ENCODE results near the gene CHST9. TPM values are rescaled to one million over a fixed set of nuclear protein-coding genes. Genes with fewer than 3 reads are reported as not detected.

CHST9 gene
- total RNA-seq, 1 donor from 2014 or later, result 2.0 TPM

- peak overlapping the region; percentile 36 for H3K27ac ChIP-seq (replicated peaks)
- no peaks in the 10 kb centered on the region for H3K9me3 ChIP-seq (replicated peaks)
- TF ChIP-seq CTCF (IDR thresholded peaks at IDR 0.05; ENCODE audit: borderline replicate concordance), result no peak
- H3K36me3 ChIP-seq, result no peaks in the 10 kb centered on the region
- no peak for DNase-seq
- H3K27me3 ChIP-seq (ENCODE audit: low read depth), result peaks cover 8% of the 10 kb centered on the region
- peaks cover 12% of the 10 kb centered on the region for H3K4me1 ChIP-seq
- intact Hi-C loops (cut with micrococcal nuclease), result no loop called here
- peak overlapping the region; percentile 72 for H3K4me3 ChIP-seq
These were observed 738 bp downstream of the CHST9 start for GRCh38 chr18:27184115-27185024.

DNA sequence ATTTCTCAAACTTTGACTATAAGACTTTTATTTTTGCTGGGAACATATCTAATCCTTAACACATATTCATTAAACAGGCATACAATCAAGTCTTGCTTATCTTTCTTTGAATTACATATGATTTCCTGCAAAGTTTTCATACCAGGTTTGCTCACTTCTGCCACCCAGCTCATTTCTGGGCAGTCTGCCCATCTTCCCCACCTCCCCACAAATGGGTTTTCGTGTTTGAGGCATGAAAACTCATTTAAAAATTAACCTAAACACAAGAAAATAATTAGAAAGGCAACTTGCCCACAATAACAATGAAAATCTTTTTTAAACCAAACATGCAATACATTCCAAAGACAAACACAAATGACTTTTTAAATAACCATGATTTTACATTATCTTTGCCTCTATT, 3.4 kb downstream of the CHST9 start:
- Histone ChIP-seq H3K4me3 (no peak overlapping the region), H3K9me3 (replicated peaks) (no peaks in the 10 kb centered on the region), H3K36me3 (no peaks in the 10 kb centered on the region), H3K27me3 (ENCODE audit: low read depth) (peaks cover 8% of the 10 kb centered on the region), H3K4me1 (peaks cover 12% of the 10 kb centered on the region), H3K27ac (replicated peaks) (no peak overlapping the region)
- intact Hi-C loops (cut with micrococcal nuclease), result no loop called here
- no peak for DNase-seq
- no peak for TF ChIP-seq CTCF (IDR thresholded peaks at IDR 0.05; ENCODE audit: borderline replicate concordance)

DNA sequence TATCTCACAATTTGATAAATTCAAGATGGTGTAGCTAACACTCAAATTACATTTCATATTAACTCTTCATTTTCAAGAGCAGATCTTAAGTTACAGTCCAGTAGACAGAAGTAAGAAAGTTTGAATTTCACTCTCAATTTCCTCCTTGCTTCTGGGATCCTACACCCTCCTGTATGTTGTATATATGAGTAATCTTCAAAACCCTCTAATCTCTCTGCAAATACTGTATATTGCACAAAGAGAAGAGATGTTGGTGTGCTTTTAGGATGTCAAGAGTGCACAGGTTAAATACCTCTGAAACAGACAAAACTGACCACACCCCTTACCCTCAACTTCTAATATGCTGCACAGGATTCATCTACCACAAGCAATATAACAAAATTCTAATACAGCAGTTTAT, 6.7 kb downstream of the CHST9 start:
- Histone ChIP-seq H3K36me3 (no peaks in the 10 kb centered on the region), H3K4me3 (no peak overlapping the region), H3K27me3 (ENCODE audit: low read depth) (no peaks in the 10 kb centered on the region), H3K4me1 (no peaks in the 10 kb centered on the region), H3K27ac (replicated peaks) (no peak overlapping the region), H3K9me3 (replicated peaks) (no peaks in the 10 kb centered on the region)
- no peak for TF ChIP-seq CTCF (IDR thresholded peaks at IDR 0.05; ENCODE audit: borderline replicate concordance)
- intact Hi-C loops (cut with micrococcal nuclease), result loop anchor here (10.0 kb wide), 1 partner anchor 426 kb away; no protein-coding TSS in a partner anchor
- DNase-seq, result no peak

DNA sequence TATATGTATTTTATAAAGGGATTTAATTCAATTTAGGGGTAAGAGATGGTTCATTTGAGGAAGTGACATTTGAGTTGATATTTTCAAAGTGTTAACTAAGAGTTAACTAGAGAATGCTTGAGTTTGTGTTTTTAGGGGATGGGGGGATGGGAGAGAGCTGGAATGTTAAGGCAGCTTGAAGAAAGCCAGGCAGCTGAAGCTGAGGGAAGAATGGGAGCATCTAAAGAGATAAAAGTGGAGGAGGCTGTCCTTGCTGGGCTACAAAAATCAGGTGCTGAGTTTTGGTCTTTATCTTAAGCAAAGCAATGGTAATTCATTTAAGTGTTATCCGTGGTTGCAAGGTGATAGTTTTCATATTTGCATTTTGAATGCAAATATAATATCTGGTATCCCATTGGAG, 9.2 kb downstream of the CHST9 start:
- Histone ChIP-seq H3K36me3 (no peaks in the 10 kb centered on the region), H3K4me1 (no peaks in the 10 kb centered on the region), H3K4me3 (no peak overlapping the region), H3K27me3 (ENCODE audit: low read depth) (no peaks in the 10 kb centered on the region), H3K9me3 (replicated peaks) (no peaks in the 10 kb centered on the region), H3K27ac (replicated peaks) (no peak overlapping the region)
- no peak for DNase-seq
- no peak for TF ChIP-seq CTCF (IDR thresholded peaks at IDR 0.05; ENCODE audit: borderline replicate concordance)
- intact Hi-C loops (cut with micrococcal nuclease), result loop anchor here (10.0 kb wide), 1 partner anchor 429 kb away; no protein-coding TSS in a partner anchor

- Histone ChIP-seq H3K36me3 (no peaks in the 10 kb centered on the region), H3K4me1 (no peaks in the 10 kb centered on the region), H3K27ac (replicated peaks) (no peak overlapping the region), H3K4me3 (no peak overlapping the region), H3K9me3 (replicated peaks) (no peaks in the 10 kb centered on the region), H3K27me3 (ENCODE audit: low read depth) (no peaks in the 10 kb centered on the region)
- intact Hi-C loops (cut with micrococcal nuclease), result loop anchor here (10.0 kb wide), 1 partner anchor 430 kb away; no protein-coding TSS in a partner anchor
- no peak for DNase-seq
- TF ChIP-seq CTCF (IDR thresholded peaks at IDR 0.05; ENCODE audit: borderline replicate concordance), result no peak
These were observed 9.9 kb downstream of the CHST9 start for GRCh38 chr18:27175245-27175644.

Measured in left ventricle myocardium inferior (tissue), 1 donor.